ENCODE data around the gene NUP210L.
"Not testable (repeated sequence)": the region's sequence is repeated elsewhere in the genome, so short reads cannot be mapped to it uniquely, and the experiment has no call there.

Gene NUP210L

GRCh38 chr1:154094411-154094810 lies 60.5 kb downstream of the NUP210L start:
- no peak for DNase-seq

- DNase-seq = no peak
Measured at GRCh38 chr1:154093699-154094098, 61.2 kb downstream of the NUP210L start.

GRCh38 chr1:154091706-154092105 lies 63.2 kb downstream of the NUP210L start:
- DNase-seq = no peak

GRCh38 chr1:154087574-154087973 lies 67.3 kb downstream of the NUP210L start:
- DNase-seq = no peak

- not testable (repeated sequence) for DNase-seq
Measured at GRCh38 chr1:154083057-154083456, 71.8 kb downstream of the NUP210L start.

GRCh38 chr1:154081386-154082126 lies 73.3 kb downstream of the NUP210L start:
- no peak for DNase-seq

GRCh38 chr1:154076413-154076812 lies 78.5 kb downstream of the NUP210L start:
- DNase-seq = no peak

- DNase-seq = no peak
Measured at GRCh38 chr1:154075746-154076145, 79.1 kb downstream of the NUP210L start.

GRCh38 chr1:154062309-154062708 lies 92.6 kb downstream of the NUP210L start:
- DNase-seq = no peak

- DNase-seq = not testable (repeated sequence)
Measured at GRCh38 chr1:154047436-154047835, 107.4 kb downstream of the NUP210L start.

- not testable (repeated sequence) for DNase-seq
Measured at GRCh38 chr1:154033697-154034096, 121.2 kb downstream of the NUP210L start.

- DNase-seq = no peak
Measured at GRCh38 chr1:154019940-154020339, 134.9 kb downstream of the NUP210L start.

- DNase-seq = no peak
Measured at GRCh38 chr1:154019269-154019668, 135.6 kb downstream of the NUP210L start.

- DNase-seq = no peak
Measured at GRCh38 chr1:154014154-154014907, 140.5 kb downstream of the NUP210L start.

GRCh38 chr1:154012543-154012942 lies 142.3 kb downstream of the NUP210L start:
- not testable (repeated sequence) for DNase-seq

- no peak for DNase-seq
Measured at GRCh38 chr1:154012129-154012528, 142.7 kb downstream of the NUP210L start.

- DNase-seq = no peak
Measured at GRCh38 chr1:154006136-154006535, 148.7 kb downstream of the NUP210L start.

GRCh38 chr1:154000420-154000819 lies 154.5 kb downstream of the NUP210L start:
- no peak for DNase-seq

GRCh38 chr1:153996882-153997281 lies 158.0 kb downstream of the NUP210L start:
- not testable (repeated sequence) for DNase-seq

- no peak for DNase-seq
Measured at GRCh38 chr1:153995640-153996039, 159.2 kb downstream of the NUP210L start.

- DNase-seq = no peak
Measured at GRCh38 chr1:153995202-153995601, 159.7 kb downstream of the NUP210L start.

GRCh38 chr1:153991806-153992205 lies 163.1 kb downstream of the NUP210L start:
- DNase-seq = no peak

GRCh38 chr1:153991151-153991630 lies 163.7 kb downstream of the NUP210L start:
- DNase-seq = no peak

All from activated effector memory CD4-positive, alpha-beta T cell treated with Interleukin-2 at 50 U/mL for 16 hours (primary cell).